Measurements from ENCODE around the gene ZMYND10.

Gene ZMYND10

DNA sequence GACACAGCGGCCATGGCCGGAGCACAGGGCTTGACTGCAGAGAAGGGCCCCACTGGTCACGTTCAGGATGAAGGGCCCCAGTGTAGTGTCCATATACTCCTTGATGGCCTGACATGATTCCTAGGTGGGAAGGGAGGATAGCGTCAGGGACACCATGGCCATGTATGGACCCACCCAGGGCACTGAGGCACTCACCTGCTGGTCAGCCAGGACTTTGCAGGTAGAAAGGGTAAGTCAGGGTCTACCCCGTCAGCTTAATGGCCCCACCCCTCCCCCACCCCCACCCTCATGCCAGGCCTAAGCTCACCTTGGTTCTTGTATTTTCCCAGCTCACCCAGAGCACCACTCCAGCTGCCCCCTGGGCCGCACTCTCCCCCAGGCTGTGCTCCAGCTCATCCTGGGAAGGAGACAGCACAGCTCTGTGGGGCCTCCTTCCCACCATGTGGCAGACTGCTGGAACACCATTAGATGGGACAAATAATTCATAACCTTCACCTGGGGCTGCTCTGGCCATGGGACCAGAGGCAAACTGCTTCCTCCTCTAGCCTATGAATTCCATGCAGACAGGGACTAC is 44.8 kb downstream of the ZMYND10 start:
- DNase-seq = no peak

DNA sequence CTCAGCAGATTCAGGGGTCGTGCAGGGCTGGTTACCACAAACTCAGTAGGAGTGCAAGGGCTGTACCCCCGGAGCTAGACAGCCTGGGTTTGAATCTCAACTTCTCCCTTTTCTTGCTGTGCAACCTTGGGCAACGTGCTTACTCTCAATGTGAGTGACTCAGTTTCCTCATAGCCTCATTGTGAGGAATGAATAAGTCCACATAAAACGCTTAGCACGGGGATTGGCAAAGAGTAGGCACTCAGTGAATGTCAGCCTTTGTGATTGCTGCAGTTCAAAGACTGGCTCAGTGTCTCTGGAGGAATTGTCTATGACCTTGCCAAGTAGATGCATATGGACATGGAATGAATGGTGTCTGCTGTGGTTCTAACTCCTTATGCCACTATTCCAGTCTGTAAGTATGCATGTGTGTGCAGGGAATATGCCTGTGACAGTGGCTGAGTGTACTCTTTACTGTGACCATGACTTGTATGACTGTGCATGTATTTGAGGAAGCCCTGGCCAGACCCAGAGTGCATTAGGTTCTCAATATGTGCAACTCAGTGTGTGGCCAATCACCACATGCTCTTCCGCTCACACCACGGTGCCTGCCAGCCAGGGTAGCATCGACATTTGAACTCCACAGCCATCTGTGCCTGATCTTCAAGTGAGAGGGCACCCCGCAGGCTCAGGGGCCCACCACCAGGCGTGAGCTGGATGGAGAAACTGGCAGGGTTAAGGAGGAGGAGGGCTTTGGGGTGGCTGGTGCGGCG is 45.4 kb downstream of the ZMYND10 start:
- DNase-seq = no peak

DNA sequence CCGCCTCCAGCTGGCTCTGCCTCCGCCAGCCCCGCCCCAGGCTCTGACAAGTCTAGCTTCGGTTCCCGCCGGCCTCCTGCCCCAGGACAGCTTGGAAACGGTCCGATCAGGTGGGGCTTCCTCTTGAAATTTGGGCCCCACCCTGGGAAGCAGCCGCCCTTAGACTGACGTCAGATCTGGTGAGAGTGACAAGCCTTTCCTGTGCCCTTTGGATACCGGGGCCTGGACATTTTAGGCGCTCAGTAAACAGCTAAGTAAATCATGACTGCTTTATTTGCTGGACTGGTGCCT is 45.9 kb downstream of the ZMYND10 start:
- DNase-seq = no peak

DNA sequence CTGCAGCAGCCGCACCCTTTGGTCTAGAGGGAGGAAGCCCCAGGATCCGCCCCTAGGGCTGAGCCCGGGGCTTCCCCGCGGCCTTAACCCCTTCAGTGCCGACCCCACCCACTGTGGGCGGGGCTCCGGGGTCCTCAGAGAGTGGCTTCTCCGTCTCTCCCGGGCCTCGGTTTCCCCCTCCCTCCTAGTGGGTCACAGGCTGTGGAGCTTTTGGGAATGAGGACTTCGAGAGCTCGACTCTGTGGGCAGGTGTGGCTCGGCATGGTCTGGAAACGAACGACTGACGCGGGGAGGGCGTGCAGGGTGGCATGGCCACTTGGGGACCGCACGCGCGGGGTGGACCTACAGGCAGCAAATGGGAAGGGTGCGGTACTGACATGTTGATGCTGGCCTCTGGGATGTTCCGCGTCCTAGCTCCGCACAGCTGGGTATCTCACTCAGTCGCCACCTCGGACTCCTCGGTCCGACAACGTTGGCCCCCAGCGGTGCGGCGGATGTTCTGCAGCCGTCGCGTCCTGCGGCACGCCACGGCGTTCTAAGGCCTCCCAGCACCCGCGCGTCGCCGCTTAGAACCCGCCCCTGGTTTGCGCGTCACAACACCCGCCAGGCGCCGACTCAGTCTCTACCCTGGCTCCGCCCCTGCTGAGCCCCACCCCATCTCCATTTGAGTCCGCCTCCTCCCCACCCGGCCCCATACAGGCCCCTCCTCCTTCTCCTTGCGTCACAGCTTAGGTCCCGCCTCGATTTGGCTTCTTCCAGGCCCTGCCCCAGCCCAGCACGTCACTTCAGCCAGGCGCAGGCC is 46.5 kb downstream of the ZMYND10 start, which contains the start of the genes HYAL3 and NAA80:
Gene HYAL3, minus strand, starts transcription at position 570 of the 802 bp plus-strand sequence. CDS start 3,803 bp downstream, outside the sequence.
Gene NAA80, minus strand, starts transcription at position 570 of the 802 bp plus-strand sequence. CDS start 1,942 bp downstream, outside the sequence.
- DNase-seq = peak; percentile 100

DNA sequence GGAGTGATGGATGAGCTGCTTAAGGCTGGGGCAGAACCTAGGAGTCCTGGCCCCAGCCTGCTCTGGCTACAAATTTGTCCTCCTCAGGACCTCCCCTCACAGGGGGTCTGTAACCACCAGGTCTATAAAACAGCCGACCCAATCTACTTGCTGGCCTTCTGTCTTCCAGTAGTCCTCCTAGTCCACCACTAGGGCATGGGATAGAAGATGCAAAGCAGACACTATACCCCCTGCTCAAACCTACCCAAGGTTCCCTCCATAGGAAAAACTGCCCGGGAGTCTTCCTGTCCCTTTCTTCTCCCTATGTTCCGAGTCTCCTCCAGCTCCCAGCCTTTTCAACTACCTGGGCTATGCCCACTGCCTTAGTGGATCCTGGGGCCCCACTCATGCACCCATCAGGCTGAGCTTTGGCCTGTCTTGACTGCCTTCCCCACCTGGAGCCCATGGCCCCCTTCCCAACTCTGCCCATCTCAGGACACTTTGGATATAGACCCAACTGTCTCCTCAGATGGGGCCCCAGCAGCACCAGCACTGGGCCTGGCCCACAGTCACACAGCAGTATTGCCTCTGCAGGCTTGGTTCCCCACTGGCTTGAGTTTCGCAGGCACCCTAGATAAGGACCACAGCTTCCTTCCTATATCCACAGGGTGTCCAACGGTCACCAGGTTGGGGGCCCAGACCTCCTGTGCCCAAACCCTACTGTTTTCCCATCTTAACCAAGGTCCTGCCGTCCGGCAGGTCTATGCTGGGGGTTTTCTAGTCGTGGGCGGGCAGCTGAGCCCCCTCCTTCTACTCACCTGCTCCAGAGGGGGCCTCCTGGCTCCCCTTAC is 47.4 kb downstream of the ZMYND10 start:
- DNase-seq = no peak

DNA sequence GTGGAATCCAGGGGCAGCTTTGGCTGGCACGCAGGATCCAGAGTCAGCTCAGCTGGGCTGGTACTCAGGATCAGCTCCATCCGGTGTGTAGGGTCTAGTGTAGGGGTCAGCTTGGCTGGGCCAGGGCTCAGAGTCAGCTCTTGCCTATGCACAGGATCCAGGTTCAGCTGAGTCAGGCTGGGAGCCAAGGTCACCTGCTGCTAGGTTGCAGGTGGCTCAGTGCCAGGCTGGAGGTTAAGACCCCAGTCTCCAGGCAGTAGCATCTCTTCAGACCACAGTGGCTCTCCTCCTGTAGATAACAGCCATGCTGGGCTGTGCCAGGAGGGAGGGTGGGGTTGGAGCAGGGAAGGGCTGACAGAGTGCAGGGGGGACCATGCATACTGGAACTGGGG is 48.2 kb downstream of the ZMYND10 start:
- no peak for DNase-seq

DNA sequence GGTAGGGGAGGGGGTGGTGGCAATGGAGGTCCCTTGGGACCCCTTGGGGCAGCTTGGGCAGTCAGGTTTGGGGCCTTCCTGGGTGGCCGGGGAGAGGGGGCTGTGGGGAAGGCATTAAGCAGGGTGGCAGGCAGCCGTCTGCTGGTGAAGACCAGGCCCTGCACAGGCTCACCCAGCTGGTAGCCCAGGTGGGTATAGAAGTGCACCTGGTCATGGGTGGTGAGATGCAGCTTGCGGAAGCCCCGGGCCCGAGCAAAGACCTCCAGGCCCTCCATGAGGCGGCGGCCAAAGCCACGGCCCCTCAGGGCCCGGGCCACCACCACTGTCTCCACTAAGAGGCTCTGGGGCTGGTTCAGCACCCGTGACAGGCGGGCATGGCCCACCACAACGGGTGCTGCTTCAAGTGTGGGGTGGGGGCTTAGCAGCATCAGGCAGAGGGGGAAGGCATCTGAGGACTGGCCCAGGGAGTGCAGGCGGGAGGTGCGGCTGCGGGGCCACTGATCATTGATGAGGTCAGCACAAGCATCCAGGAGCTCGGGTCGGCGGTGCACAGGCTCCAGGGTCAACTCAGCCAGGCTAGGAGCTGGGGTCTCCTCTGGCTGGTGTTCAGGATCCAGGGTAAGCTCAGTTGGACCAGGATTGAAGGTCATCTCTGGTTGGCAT is 48.7 kb downstream of the ZMYND10 start:
- DNase-seq = no peak

DNA sequence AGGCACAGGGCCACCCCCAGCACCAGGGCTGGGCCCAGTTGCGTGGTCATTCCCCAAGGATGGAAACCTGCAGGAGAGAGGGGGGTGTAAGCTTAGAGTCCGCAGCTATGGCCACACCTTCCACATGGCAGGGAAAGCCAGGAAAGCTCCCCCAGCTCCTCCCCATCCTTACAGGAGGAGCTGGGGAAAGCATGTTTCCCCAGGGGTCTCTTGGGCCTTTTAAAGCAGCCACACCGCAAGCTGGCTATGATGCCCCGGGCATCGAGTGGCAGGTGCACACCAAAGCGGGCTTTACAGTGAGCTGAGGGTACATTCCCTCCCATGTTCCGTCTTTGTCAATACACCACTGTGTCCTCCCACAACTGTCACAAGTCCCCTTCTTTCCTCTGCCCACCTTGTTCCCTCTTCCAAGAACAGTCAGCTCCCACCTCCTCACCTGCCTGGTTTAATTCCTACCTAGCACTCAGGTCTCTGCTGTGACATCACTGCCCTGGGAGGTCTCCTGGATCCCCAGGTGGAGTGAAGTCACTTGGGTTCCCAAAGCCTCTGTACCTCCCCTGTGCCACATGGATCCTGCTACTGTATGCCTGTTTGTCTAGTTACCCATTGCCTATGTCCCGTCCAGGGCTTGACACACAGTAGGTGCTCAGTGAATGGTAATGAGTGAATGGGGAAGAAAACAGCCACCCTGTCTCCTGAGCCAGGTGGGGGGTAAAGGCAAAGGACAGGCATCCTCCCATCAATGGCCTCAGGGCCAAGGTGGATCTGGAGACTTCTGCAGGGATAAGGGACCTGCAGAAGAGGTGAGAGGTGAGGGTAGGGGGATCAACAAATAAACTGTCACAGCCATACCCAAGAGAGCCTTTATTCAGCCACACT is 49.7 kb downstream of the ZMYND10 start:
- no peak for DNase-seq

DNA sequence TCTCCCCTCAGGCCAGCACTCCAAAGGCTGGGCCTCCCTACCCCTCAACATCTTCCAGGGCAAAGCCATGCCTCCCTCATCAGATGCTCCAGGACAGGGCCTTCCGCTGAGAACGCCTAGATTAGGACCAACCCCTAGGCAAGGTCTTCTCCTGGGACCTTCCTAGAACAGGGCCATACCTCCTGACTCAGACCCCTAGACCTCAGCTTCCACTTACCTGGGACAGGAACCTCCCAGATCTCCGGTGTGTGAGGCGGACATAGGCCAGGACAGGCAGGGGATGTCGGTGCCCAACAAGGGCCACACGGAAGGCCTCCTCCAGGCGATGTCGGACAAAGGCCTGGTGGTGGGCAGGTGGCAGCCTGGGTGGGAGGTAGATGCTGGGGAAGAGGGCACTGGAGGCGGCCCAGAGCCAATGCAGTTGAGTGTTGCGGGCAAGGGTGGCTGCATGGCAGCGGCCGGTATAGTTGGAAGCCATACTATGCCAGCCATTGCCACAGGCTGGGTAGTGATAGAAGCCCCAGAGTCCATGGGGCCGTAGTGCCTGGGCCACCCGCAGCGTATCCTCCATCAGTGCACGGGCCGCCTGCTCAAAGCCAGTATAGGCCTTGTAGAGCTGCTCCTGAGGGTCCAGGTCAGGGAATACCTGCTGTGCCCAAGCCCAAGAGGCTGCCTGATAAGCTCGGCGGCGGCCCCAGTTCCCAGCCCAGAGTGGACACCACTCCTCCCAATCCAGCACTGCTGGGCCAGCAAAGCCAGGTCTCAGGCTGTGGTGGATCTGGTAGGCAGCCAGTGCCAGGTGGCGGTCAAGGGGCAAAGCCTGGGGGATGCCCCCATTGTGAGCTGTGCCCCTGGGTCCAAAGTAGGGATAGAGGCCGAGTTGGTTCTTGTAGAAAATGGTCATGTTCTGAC is 50.8 kb downstream of the ZMYND10 start:
- no peak for DNase-seq

DNA sequence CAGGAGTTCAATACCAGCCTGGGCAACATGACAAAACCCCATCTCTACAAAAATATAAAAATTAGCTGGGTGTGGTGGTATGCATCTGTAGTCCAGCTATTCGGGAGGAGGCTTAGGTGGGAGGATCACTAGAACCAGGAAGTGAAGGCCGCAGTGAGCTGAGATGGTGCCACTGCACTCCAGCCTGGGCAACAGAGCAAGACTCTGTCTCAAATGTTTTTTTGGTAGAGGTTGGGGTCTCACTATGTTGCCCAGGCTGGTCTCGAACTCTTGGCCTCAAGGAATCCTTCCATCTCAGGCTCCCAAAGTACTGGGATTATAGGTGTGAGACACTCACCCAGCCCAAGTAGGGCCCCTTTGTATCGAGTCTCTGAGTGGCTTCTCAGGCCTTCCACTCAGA is 51.4 kb downstream of the ZMYND10 start:
- no peak for DNase-seq

DNA sequence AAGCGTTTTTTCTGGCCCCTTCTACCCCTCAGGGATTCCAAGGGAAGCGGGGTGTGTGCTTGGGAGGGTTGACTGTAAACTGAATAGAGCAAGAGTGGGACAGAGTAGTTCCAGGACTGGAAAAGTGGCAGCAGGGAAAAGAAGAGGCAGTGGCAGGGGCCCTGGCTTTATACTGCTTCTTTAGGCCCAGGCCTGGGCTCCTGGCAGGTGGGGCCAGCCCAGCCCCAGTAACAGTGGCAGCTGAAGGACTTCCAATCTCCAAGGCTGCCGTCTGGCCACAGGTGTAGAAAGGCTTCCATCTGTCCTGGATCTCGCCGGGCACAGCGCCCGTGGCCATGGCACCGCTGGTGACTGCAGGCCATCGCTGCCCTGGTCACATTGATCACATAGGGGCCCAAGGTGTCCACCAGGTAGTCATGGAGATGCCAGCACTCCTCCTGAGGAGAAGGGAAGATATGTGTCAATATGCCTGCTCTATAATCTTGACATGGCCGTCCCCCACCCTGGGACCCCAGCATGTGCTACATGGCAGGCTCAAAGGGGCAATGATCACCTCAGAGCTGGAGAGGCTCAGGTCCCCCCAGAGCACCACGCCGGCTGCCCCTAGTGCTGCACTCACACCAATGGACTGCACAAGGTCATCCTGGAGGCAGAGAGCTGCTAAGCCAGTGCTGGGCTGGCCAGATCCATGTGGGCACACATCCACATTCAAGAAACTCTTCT is 52.3 kb downstream of the ZMYND10 start:
- DNase-seq = no peak

DNA sequence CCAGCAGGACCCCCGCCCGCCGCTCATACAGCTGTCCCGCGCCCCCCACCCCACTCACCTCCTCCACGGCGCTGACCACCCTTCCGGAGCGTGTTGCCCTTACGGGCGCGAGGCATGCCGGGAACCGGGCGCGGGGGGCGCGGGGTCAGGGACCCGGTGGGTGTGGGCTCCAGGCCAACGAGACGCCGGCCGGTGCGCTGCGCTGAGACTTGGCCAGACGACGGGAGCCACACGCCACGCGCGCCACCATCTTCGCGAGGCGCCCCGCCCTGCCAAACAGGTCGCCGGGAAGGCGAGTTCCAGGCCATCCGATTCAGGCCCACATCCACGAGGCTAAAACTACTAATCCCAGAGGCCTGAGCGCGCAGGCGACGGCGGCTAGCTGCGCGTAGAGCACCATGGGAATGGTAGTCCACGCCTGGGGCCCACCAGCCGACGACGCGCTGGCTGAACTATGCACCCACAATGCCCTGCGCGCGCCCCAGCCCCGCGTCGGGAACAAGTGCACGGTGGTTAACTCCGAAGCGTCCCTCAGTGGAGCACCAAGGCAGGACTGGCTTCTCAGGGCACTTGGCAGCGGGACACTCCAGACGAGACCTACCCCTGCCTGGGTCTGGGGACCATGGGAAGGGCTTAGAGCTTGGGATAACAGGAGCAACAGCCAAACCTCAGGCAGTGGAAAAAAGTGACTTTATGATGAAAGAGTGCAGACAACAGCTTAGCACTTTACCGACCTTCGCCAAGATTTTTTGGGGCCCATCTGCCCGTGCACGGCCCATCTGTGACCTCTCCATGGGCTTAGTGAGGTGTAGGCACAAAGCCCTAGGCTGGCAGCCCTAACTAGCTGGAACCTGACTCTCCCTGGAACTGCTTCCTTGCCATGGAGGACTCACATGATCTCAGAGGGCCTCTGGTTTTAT is 53.1 kb downstream of the ZMYND10 start, which contains the start of gene IFRD2:
Gene IFRD2, minus strand, starts transcription at position 271 of the 920 bp plus-strand sequence. Its CDS starts 155 bp downstream, at position 116.
- peak; percentile 94 to 96 for DNase-seq
